Stimulated activated CD4-positive, alpha-beta T cell treated with anti-CD3 and anti-CD28 coated beads, Interleukin-1b, Interleukin-23, amount 100 ng/mL, for 1 hour (primary cell): Measurements from ENCODE around the gene AKAP13.

Experiments used
- DNase-seq, 2 donors: peaks; one replicate each; pipeline ENCODE4 v3.0.0-alpha.2; 2020; ENCODE audit warnings: low read depth in 2 of 2

AKAP13 gene

DNA sequence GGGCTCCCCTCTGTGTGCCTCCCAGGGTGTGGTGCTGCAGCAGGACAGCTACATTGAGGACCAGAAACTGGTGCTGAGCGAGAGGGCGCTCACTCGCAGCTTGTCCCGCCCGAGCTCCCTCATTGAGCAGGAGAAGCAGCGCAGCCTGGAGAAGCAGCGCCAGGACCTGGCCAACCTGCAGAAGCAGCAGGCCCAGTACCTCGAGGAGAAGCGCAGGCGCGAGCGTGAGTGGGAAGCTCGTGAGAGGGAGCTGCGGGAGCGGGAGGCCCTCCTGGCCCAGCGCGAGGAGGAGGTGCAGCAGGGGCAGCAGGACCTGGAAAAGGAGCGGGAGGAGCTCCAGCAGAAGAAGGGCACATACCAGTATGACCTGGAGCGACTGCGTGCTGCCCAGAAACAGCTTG lies 360.6 kb downstream of the AKAP13 start:
- no peak for DNase-seq

DNA sequence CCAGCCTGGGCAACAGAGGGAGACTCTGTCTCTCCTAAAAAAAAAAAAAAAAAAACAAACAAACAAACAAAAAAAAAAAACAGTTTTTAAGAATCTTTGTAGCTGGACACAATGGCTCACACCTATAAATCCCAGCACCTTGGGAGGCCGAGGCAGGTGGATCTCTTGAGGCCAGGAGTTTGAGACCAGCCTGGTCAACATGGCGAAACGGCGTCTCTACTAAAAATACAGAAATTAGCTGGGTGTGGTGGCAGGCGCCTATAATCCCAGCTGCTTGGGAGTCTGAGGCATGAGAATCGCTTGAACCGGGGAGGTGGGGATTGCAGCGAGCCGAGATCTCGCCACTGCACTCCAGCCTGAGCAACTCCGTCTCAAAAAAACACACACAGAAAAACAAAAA lies 361.3 kb downstream of the AKAP13 start:
- DNase-seq, result no peak

DNA sequence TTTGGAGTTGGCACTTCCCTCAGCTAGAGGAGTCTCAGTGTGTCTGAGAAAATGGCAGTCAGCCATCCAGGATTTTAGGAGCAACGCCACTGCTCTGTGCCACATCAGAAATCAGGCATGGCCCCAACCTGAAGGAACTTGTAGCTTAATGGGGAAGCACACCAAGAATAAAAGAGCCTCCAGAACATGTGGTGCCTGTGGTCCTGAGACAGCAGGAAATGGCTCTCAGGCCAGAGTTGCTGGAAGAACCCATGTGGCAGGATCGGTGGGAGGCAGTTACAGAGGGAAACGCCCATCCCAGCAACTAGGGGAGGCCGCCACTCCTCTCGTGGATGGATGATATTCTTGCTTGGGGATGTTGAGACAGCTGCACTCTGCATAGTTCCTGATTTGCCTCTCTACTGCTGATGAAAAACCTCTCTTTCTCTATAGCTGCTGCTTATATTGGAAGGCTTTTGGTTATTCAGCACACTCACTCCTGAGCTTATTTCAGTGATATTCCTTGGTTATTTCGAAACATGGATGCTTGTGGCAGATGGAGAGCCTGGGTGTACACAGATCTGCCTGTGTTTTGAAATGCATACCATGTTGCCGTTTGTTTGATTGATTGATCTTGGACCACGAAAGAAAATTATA lies 361.9 kb downstream of the AKAP13 start:
- no peak for DNase-seq

DNA sequence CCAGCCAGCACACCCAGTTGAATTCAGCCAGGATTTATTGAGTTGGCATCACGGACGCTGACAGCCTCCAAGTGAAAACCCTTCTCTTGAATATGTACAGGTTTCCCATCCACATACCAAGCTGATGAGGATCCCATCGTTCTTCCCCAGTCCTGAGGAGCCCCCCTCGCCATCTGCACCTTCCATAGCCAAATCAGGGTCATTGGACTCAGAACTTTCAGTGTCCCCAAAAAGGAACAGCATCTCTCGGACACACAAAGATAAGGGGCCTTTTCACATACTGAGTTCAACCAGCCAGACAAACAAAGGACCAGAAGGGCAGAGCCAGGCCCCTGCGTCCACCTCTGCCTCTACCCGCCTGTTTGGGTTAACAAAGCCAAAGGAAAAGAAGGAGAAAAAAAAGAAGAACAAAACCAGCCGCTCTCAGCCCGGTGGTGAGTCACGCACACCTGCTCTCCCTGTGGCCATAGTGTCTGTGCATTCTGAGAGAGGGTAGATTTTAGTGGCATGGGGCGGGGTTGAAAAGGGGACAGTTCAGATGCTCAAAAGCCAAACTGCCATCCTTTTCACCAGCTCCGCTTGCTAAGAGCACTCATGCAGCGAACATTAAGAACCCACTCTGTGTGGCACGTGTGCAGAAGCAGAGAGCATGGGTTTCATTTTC lies 363.1 kb downstream of the AKAP13 start:
- DNase-seq, result no peak

DNA sequence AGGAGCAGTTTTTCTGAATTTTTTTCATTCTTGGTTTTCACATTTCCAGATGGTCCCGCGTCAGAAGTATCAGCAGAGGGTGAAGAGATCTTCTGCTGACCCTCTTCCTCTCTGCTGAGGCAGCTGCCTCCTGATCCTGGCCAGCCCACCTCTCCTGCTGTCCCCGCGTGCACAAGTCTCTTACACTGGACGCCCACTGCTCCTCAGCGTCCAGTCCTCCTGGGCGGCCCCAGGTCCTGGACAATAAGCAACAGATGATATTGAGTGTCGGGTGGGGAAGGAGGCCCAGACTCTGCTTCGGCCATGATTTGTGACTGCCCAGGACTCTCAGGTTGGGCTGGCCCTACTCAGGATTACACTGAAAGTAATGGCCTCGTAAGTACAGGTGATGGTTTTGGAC lies 364.2 kb downstream of the AKAP13 start:
- DNase-seq, result no peak

DNA sequence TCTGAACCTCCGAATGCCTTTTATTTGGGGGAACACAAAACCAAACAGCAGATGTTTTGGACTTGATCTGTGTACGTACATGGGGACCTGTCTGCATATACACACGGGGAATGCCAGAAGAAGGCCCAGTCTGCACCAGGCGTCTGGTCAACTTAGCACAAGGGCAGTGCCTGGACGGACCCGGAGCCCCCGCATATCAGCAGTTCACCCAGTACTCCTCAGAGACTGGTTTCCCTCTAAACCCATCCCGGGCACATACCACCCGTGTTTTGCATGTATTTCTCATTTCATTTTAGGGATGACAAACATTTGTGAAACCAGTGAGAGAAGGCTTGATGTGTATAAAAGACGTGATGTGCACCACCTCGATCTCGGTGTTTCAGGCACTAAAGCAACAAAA lies 364.6 kb downstream of the AKAP13 start:
- no peak for DNase-seq

DNA sequence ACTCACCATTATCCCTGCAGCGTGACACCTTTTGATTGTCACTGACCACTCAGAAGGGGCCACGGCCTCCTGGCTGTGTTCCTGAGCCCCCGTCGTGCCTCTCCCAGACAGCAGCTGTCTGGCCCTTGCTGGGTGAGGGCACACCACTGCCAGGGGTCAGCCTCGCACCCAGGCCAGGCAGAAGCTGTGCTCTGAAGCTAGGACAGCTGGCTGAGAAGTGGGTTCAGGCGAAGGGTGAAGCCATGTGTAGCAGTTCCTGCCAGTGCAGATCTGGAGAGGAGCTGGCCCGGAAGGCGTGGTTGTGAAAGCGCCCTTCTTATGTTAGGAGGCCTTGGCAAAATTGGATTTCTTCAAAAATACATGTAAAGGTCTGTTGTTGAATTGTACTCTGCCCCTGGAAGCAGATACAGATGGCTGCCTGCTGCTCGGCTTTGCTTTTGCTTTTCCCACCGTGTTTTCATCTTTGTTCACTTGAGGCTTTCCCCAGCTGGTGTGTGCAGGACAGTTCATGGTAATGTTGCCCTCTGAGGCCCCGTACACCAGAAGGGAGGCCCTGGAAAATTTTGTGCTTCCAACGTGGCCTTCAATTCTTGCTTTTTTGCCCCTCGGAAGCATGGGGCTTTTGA lies 365.2 kb downstream of the AKAP13 start:
- no peak for DNase-seq

DNA sequence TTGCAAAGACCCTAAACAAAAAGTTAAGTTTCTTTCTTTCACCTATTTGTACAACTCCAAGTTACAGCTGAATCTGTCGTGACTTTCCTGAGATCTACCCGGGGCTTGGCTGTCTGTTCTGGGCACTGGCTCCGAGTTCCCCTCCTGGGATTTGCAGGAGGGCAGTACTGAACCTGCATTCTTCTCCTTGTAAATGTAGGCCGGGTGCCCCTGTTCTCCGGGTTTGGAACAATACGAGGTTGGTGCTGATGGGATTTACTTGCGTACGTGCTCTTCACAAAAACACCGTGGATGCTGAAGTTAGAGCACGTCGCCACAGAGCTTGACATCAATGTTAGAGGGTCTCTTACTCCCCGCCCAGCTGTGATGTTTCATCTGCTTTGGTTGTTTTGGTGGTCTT lies 366.2 kb downstream of the AKAP13 start:
- no peak for DNase-seq

DNA sequence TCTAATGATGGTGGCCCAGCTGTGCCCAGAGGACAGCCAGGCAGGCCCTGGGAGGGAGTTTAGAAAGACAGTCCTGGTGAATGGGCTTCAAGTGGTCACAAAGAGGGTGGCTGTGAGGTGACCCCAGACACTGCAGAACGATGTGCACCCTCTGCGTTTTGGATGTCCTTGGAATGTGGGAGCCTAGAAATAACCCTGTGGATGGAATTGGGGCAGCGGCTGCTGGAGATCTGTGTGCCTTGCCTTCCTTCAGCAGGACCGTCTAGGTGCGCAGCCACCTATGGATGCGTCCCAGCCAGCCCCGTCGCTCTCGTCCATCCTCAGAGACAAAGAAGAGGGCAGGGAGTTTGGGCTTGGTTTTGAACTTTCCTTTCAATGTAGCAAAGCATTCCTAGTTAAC lies 367.8 kb downstream of the AKAP13 start:
- DNase-seq, result no peak

DNA sequence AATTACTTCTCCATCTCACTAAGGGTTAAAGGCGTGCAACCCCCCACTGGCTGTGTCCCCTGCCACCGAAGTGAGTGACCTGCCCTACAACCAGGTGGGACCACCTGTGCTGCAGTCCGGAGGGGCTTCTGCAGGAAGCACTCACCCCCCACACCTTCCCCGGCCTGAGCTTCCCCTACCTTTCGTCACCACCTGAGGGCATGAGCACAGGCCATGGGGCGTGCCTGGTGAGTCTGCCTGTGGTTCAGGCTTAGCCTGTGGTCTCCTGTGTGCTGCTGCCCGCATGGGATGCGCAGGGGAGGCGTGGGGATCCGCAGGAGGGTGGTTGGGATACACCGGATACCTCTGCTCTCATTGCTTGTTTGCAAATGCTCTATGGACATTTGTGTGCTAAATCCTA lies 368.3 kb downstream of the AKAP13 start:
- DNase-seq, result no peak

DNA sequence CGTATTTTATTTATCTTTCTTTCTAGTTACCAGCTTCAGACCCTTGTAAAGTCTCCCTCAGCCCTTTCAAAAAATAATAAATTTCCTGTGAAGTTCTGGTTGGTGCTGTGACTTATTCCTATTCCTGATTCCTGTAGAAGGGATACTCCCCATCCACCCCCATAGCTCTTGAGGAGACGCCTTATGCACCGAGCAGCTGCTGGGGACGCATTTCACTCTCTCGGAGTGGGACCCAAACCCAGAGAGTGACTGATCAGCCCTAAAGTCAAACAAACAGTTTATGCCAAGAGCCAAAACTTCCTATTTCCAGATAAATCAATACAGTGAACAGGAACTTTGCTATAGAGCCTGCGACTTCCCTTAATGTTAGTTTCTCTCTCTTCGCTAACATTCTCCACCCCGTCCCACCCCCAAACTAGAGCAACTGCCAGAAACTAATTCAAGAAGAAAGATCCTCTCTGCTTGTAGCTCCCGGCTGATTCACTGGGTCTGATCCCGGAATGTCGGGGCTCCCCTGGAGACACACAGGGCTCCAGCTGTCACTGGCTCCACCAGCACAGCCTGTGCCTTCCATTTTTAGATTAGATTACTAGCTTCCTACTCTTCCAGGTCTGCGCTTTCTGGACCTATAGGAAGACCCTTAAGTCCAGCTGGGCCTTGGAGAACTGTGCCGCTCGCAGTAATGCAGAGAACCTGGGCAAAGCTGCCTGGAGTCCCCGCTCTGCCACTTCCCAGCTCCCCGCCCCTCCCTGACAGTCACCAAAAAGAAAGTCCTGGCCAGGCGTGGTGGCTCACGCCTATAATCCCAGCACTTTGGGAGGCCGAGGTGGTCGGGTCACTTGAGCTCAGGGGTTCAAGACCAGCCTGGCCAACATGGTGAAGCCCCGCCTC lies 369.1 kb downstream of the AKAP13 start:
- DNase-seq, result no peak

DNA sequence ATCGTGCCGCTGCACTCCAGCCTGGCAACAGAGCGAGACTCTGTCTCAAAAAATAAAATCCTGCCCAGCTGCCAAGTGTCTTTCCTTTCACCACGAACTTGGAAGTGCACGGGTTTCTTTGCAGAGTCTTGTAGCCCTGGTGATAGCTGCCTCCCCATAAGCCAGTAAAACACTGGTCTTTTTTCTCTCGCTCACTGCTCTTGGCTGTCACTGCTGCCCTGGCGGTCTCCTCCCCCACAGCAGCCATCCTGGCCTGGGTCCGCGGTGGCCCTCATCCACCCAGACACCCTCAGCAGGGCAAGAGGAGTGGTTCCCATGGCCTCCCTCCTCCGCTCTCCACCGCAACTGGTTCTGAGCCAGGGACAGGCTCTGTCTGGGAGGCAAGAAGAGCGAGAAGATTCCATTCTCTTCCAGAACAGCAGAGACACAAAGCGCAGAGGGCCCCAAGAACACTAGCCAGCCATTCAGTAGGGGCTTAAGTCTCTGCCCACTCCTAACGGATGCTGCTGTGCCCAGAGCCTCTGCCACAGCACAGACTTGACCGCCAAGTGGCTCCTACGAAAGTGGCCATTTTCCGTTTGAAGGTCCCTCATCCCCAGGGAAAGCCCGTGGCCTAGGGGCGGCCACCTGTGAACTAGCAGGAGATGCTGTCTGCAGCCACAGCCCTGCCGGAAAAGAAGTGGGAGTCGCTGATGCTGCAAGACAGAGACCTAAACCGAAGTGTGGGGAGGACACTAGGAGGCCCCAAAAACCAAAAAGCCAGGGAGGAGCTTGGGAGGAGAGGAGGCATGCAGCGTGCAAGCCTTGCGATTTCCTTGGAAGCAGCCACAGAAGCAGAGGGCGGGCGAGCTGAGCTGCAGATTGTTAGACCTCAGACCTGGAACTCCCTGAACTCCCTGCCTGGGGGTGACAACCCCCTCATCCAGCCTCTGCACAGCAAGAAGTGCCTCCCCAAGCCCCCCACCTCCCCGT lies 370.2 kb downstream of the AKAP13 start:
- no peak for DNase-seq

DNA sequence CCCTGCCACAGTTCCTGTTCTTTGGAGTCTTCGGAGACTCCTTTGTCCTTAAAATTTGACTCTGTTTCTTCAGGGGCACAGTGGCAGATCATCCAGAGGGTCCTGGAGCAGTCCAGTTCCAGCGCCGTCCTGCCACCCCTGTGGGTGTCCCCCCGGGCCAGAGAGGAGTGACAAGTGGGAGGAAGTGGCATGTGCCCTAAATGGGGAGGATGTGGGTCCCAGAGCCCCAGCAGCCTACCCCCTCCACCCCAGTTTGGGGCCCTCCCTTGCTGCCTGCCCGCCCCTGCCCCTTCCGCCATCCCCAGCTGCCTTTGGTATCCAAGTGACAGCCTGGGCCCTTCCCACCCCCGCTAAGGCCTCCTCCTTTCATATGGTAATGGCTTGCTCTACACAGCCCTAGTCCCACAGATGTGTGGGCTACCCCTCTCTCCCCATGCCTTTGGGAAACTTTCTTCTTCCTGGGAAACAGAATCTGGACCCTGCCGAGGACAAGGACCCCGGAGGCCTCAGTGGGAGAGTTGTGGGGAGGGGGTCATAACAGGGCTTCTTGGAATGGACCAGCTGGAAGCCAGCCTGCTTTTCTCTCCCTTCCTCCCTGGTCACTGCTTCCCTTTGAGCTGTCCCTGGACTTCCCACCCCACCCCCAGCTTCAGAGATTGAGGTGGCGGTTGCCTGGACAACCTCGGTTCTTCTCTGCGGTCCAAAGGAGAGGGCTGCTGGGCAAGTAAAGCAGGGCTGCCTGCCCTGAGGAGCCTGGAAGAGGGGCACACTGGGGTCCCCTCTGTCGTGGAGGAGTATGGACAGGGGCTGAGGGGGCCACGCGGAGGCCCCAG lies 371.1 kb downstream of the AKAP13 start:
- DNase-seq, result no peak

DNA sequence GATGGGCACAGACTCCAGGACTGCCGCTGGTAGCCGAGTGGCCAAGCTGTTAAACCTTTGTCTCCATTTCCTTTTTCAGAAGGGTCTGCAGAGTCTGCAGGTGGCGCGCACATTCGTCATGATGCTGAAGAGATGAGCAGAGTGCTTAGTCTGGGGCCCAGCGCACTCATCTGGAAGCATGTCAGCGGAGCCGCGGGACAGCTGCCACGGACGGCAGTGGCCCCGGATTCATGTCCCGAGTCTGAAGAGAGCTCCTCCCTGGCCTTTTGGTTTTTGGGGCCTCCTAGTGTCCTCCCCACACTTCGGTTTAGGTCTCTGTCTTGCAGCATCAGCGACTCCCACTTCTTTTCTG lies 371.7 kb downstream of the AKAP13 start:
- DNase-seq, result no peak

DNA sequence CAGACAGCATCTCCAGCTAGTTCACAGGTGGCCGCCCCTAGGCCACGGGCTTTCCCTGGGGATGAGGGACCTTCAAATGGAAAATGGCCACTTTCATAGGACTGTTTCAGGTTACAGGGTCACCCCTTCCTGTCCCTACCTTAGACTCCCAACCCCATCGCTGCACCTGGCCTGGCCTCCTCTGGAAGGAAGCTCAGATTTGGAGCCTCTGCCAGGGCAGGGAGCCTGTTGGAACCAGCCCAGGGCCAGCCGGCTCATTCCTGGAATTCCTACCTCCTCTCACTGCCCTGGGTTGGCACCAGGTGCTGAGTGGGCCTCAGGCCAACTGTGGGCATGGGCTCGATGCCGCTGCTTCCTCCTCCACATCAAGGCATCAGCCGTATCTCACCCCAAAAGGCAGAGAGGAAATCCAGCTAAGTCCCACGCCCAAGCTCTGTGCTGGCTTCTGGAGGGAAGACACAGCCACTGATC lies 372.1 kb downstream of the AKAP13 start:
- DNase-seq, result no peak

DNA sequence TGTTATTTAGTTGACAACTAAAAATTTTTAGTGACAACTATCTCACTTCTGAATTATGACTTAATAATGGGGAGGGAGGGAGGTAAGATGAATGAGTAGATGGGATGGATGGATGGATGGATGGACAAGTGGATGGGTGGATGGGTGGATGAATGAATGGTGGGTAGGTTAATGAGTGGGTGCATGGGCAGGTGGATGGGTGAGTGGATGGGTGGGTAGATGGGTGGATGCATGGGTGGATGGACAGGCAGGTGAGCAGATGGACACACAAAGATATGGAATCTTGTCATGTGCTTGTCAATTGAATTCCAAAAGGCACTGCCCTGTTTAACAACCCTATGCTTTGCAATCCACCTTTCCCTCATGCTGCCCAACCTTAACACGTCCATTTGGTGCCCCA lies 372.9 kb downstream of the AKAP13 start:
- DNase-seq, result no peak

DNA sequence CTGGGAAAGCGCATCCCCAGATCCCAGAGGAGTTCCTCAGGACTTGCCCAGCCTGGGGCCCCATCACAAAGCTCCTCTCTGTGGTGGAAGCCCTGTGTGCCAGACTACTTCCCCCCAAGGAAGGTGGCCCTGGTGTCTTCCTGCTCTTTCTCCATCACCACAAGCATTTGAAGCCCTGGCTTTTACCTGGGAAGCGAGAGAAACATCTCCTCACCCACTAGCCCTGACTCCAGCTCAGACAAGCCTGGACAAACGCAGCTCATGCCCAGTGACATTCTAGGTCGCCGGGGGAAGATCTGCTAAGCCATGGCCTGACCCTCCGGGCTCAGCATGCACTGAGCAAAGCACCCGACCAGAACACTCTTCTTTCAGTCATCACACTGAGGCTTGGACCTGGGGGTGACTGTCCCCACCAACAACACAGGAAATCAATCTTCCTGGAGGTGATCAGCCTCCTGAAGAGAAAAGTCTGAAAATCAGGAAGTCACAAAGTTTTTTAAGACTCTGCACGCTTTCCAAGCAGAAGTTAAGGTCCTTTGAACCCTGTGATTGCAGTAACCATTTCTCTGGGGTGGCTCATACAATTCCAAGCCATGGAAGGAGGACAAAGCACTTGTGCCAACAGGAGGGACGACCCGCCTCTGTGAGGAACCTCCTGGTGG lies 373.5 kb downstream of the AKAP13 start:
- no peak for DNase-seq

DNA sequence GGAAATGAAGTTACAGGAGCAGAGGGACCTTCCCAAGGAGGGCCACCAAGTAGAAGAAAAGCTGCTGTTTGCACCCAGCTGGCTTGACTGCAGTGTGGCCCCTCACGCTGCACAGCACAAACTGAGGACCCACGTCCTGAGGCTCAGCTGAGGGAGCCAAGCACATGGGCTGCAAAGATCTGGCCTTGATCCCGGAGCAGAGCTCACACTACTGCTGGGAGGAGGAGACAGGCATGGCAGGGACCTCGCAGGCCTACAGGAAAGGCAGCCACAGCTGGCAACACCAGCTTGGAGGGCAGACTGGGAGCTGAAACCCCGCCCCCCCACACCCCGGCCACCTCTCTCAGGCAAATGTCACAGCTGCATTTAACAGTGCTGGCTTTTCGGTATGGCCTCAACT lies 374.6 kb downstream of the AKAP13 start:
- no peak for DNase-seq

DNA sequence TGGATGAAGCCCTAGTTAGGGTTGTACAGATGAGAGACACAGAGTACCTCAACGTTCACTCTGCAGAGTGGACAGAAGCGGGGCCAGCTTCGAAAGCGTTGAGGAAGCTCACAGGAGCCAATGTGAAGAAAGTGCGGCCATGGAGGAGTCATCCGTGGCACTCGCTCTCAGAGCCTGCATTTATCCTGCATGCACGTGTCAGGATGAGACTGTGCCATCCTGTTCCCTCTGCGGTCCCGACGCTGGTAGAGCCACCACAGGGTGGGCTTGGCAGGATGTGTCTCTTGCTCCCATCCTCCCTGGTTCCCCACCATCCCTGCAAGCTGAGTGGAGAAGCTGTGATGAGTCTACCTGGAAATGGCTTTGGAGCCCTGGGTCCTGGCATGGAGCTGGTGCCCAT lies 375.1 kb downstream of the AKAP13 start:
- DNase-seq, result no peak

DNA sequence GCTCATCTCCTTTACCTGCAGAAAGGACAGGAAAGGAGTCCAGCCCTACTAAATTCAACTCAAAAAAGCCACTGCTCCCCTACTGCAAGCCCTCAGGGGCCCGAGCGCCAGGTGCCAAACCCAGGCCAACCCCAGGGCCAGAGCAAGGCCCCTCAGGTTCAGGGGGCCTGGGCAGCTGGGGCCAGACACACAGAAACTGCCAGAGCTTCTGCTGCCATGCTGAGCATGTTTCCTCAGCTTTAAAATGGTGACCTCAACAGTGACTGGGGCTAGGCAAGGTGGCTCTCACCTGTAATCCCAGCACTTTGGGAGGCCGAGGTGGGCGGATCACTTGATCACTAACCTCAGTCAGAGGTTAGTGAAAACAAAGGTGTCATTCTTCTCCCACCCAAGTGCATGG lies 375.5 kb downstream of the AKAP13 start:
- no peak for DNase-seq
